ENCODE measurements around the gene GOLGA6L25. TPM values are rescaled to one million over a fixed set of nuclear protein-coding genes. Genes with fewer than 3 reads are reported as not detected.
"Not testable (repeated sequence)": the region's sequence is repeated elsewhere in the genome, so short reads cannot be mapped to it uniquely, and the experiment has no call there.

The GOLGA6L25 gene
- total and polyA plus RNA-seq, 12 donors: not detected

DNA sequence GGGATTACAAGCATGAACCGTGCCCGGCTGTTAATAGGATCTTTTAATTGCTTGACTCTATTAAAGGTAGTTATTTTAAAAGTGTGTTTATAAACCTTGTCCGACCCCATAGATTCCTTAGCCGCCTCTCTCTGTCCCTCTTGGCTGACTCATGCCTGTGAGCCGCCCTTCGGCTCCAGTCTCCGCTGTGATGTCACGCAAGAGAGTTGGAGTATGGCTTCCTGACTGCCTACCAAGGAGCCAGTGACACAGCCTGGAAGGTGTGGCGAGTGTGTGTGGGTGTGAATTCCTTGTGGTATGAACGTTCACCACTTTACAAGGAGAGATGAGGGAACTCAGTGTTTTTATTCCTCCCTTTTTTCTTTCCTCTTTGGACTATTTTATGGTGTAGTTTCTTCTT is 44.1 kb downstream of the GOLGA6L25 start:
- H3K36me3 ChIP-seq (replicated peaks in 1 of 2); H3K4me3 ChIP-seq; H3K4me1 ChIP-seq (replicated peaks in 1 of 2); H3K9me3 ChIP-seq (replicated peaks in 1 of 3); DNase-seq; H3K27me3 ChIP-seq; intact Hi-C loops (cut with DNase I); H3K27ac ChIP-seq: not testable (repeated sequence)
- WGBS, 4 donors: no CpG with 5 or more reads among the region's 10 CpGs

DNA sequence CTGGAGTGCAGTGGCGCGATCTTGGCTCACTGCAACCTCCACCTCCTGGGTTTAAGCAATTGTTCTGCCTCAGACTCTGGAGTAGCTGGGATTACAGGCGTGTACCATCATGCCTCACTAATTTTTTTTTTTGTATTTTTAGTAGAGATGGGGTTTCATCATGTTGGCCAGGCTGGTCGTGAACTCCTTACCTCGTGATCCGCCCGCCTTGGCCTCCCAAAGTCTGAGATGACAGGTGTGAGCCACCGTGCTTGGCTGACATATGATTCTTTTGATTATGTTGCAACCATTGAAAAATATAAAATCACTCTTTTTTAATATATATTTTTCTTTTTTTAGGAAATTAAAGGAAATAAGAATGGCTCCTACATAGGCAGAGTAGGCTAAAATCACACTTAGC is 44.8 kb downstream of the GOLGA6L25 start:
- intact Hi-C loops (cut with DNase I); H3K4me3 ChIP-seq; DNase-seq; H3K36me3 ChIP-seq (replicated peaks in 1 of 2); H3K27me3 ChIP-seq; H3K9me3 ChIP-seq (replicated peaks in 1 of 3); H3K4me1 ChIP-seq (replicated peaks in 1 of 2); H3K27ac ChIP-seq: not testable (repeated sequence)
- 77 to 98% (median 91%) methylated on average over 5 to 7 of the region's 8 CpGs for whole genome bisulfite sequencing, 4 donors

DNA sequence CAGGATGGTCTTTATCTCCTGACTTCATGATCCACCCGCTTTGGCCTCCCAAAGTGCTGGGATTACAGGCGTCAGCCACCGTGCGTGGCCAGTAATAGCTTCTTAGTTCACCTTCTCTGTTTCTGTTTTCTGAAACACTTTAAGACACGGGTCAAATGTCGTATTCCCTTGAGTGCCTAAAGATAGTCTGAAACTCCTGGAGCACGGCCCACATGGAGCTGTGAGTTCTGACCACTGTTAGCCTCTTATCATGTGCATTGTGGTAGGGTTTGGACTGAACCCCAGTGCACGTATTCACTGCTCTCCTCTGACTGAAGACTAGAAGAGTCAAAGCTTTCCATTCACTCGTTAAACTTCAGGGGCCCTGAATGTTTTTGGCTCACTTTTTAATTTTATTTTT is 48.8 kb downstream of the GOLGA6L25 start:
- H3K9me3 ChIP-seq (replicated peaks in 1 of 3); H3K27ac ChIP-seq; H3K27me3 ChIP-seq; H3K4me3 ChIP-seq; H3K4me1 ChIP-seq (replicated peaks in 1 of 2); intact Hi-C loops (cut with DNase I); DNase-seq; H3K36me3 ChIP-seq (replicated peaks in 1 of 2): not testable (repeated sequence)
- WGBS, 4 donors: 100% methylated on average over 4 of the region's 9 CpGs

Small RNAs within 50 kb of the gene (small RNA-seq; reads per million reads assigned to genes)
- gene AC138749.2: 0 reads per million in 2 donors
- 0 reads per million in 2 donors for gene RF00017

Other genes with a start within 250 kb of the GOLGA6L25 start
- 10 to 100 TPM; 42.4 to 63.0 (median 53.0) TPM for gene HERC2, start 231.4 kb upstream of the GOLGA6L25 start, total RNA-seq
- gene HERC2, start 231.4 kb upstream of the GOLGA6L25 start, polyA plus RNA-seq: 10 to 100 TPM; 24.9 to 39.8 (median 38.0) TPM
- gene GOLGA6L24, start 195.5 kb upstream of the GOLGA6L25 start, total RNA-seq: not detected
- gene GOLGA6L24, start 195.5 kb upstream of the GOLGA6L25 start, polyA plus RNA-seq: not detected
- gene GOLGA8F, start 174.9 kb upstream of the GOLGA6L25 start, total RNA-seq: not detected
- not detected for gene GOLGA8F, start 174.9 kb upstream of the GOLGA6L25 start, polyA plus RNA-seq
- gene GOLGA8G, start 20.6 kb upstream of the GOLGA6L25 start, total RNA-seq: not detected
- gene GOLGA8G, start 20.6 kb upstream of the GOLGA6L25 start, polyA plus RNA-seq: under 1 TPM in 1 of 3 donors, not detected in 2; under 0.01 TPM
- gene GOLGA8M, start 158.9 kb downstream of the GOLGA6L25 start, total RNA-seq: 1 to 10 TPM in 5 of 9 donors, under 1 TPM in 2, not detected in 2; 0.67 to 3.0 (median 1.8) TPM
- 1 to 10 TPM in 1 of 3 donors, under 1 TPM in 2; 0.22 to 2.0 (median 0.51) TPM for gene GOLGA8M, start 158.9 kb downstream of the GOLGA6L25 start, polyA plus RNA-seq